Activated naive CD4-positive, alpha-beta T cell (primary cell): ENCODE data around the gene TM4SF5.

Experiments used
- DNase-seq, 4 experiments: peaks; one replicate each; lab custom pipeline; 2025; lab: John Stamatoyannopoulos, UW

Gene TM4SF5

DNA sequence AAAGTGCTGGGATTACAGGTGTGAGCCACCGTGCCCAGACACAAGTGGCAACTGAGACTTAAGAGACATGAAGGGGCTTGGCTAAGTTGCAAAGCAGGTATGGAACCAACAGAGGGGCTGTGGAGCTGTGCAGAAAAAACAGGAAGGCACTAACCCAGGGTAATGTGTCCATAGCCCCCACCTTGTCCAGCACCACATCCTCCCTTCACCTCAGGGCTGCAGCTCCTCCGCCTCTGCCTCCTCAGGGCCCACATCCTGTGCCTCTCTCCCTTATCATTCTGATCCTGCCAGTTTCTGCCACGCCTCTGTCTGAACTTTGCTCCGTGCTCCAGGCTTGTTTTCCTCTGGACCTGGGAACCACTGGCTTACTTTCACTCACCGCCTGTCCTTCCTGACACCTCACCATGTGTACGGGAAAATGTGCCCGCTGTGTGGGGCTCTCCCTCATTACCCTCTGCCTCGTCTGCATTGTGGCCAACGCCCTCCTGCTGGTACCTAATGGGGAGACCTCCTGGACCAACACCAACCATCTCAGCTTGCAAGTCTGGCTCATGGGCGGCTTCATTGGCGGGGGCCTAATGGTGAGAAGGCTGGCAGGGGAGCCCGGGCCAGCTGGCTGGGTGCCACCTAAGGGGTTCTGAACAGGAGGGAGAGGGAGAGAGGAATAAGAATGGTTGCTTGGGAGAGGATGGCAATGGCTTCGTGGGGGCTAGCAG lies at the start of gene TM4SF5:
Gene TM4SF5, plus strand, starts transcription at position 368 of the 716 bp plus-strand sequence. Its CDS starts 37 bp downstream, at position 405.
- DNase-seq: no peak

- DNase-seq: no peak
Measured at GRCh38 chr17:4722678-4723240, 48.9 kb upstream of the TM4SF5 start.

DNA sequence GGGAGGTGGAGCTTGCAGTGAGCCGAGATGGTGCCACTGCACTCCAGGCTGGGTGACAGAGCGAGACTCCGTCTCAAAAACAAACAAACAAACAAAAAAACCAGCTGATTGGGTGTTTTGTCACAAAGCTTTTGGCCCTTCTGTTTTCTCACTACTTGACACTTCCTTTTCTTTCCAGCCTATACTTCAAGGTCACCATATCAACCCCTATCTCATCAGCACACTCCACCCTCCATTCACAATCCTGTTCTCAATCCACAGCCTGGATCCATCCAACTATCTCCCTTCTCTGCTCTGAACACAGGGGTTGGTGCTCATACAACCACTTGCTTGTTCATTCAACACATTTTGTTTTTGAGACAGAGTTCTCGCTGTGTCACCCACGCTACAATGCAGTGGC lies 47.0 kb upstream of the TM4SF5 start:
- no peak for DNase-seq

- no peak for DNase-seq
Measured at GRCh38 chr17:4725646-4726310, 45.9 kb upstream of the TM4SF5 start.

DNA sequence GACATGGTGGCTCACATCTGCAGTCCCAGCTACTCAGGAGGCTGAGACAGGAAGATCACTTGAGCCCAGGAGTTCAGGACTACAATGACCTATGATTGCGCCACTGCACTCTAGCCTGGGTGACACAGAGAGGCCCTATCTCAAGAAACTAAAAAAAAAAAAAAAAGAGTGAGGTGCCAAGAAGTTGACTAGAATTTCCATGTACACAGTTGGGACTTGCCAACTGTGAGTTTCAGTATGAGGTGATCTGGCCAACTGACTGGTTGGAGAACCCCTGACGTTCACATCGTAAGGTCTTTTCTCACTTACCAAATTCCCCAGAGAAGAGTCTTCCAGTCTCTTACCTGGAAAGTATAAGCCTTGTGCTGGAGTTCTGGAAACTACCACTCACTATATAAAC lies 43.6 kb upstream of the TM4SF5 start:
- no peak for DNase-seq

DNA sequence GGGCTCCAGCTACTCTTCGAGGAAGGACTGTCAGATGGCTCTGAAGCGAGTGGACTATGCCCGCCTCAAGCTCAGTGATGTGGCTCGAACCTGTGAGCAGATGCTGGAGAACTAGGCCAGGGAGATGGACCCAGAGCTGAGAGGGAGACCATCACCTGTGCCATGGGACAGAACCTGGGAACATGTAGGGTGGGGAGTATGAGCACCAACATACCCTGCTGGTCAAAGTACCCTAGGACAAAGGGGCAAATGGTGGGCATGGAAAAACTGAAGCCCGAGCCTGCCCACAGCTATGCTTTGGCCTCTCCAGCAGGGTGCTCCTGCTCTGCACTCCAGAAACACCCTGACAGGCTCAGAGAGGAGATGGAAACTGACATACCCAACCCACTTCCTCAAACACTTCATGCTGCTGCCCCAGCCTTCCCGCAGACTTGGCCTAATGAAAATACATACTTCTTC lies 38.6 kb upstream of the TM4SF5 start:
- DNase-seq: no peak

- DNase-seq: no peak
Measured at GRCh38 chr17:4734857-4735475, 36.7 kb upstream of the TM4SF5 start.

- no peak for DNase-seq
Measured at GRCh38 chr17:4735876-4736651, 35.6 kb upstream of the TM4SF5 start.

- no peak for DNase-seq
Measured at GRCh38 chr17:4738136-4739121, 33.3 kb upstream of the TM4SF5 start.

DNA sequence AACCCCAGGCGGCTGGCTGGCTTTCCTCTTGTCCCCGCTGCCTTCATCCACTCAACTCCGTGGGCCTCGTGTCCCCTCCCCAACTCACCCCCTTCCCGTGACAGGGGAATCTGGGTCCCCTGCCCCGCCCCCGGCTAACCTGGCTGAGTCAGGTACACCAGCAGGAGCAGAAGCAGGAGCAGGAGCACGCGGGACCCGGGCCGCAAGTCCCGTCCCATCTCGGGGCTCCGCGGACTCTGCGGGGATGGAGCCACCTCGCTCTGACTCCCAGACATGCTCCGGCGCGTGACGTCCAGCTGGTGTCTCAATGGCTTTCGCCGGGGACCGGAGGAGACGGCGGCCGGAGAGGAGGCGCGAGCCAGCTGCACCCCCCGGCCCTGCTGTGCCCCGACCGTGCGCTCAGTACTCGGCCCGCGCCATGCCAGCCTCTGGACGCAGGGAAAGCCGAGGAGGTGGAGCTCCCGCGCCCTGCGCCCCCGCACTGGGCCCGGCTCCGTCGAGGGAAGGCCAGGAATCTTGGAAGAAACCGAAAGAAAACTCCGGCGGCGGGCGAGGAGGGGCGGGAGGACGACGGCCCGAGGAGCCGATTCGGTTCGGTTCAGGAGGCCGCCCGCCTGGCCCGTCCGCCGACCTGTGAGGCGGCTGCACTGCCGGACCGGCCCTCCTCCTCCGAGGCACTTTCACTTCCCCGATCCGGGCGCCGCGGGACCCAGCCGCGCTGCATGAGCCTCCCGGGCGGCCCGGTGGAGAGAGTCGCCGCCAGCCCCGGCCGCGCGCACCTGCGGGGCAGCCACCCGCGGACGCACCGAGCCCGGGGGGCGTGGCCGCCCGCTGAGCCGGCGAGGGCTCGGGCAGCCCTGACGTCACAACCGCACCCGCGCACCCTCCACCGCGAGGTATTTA lies 32.3 kb upstream of the TM4SF5 start, which contains the start of the genes CXCL16 and ZMYND15:
Gene CXCL16, minus strand, starts transcription at position 807 of the 903 bp plus-strand sequence. Its CDS starts 589 bp downstream, at position 218.
Gene ZMYND15, plus strand, starts transcription at position 712 of the 903 bp plus-strand sequence. CDS start 716 bp downstream, outside the sequence.
- peak in 1 of 4 experiments; percentile 45 for DNase-seq

- DNase-seq: no peak
Measured at GRCh38 chr17:4740025-4740351, 31.7 kb upstream of the TM4SF5 start.

DNA sequence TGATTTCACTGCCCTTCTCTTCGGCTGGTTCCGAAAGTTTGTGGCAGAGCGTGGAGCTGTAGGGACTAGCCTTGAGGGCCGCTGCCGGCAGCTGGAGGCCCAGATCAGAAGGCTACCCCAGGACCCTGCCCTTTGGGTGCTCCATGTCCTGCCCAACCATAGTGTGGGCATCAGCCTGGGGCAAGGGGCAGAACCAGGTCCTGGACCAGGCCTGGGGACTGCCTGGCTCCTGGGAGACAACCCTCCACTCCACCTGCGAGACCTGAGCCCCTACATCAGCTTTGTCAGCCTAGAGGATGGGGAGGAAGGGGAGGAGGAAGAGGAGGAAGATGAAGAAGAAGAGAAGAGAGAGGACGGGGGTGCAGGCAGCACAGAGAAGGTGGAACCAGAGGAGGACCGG lies 31.1 kb upstream of the TM4SF5 start:
- DNase-seq: no peak

DNA sequence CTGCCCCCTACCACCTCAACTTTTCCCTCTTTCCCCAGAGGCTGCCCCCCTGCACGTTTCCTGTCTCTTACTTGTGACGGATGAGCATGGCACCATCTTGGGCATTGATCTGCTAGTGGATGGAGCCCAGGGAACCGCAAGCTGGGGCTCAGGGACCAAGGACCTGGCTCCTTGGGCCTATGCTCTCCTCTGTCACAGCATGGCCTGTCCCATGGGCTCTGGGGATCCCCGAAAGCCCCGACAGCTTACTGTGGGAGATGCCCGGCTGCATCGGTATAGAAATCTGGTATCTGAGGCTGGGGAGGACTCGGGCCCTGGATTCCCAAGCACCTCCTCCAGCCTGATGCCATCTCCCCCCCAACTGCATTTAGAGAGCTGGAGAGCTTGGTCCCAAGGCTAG lies 30.1 kb upstream of the TM4SF5 start:
- DNase-seq: no peak

- no peak for DNase-seq
Measured at GRCh38 chr17:4742133-4742532, 29.6 kb upstream of the TM4SF5 start.

DNA sequence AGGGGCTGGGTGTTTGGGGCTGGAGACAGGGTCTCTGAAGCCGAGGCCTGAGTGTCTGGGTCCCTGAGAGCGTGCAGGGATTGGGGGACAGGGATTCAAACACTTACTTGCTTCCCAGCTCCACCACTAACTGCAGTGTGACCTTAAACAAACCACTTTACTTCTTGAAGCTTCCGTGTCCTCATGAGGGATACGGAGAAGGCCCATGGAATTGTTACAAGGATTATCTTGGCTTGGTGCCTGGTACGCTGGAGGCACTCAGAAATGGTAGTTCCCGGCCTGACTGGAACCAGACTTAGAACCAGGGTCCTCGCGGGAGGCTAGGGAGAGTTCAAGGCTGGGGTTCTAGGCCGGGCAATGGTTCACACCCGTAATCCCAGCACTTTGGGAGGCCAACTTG lies 29.1 kb upstream of the TM4SF5 start:
- DNase-seq: no peak

- no peak for DNase-seq
Measured at GRCh38 chr17:4743216-4743615, 28.5 kb upstream of the TM4SF5 start.

DNA sequence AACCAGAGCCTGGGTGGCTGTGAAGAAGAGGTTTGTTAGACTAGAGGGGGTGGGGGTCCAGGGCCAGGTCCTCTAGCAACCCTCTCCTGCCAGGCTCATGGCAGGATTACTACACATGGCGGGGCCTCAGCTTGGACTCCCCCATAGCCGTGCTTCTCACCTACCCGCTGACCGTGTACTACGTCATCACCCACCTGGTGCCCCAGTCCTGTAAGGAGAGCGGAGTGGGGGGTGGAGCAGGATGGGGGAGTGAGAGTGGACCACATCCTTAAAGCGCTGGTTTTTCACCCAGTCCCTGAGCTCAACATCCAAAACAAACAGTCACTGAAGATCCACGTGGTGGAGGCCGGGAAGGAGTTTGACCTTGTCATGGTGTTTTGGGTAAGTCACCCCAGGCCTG lies 27.8 kb upstream of the TM4SF5 start:
- no peak for DNase-seq

DNA sequence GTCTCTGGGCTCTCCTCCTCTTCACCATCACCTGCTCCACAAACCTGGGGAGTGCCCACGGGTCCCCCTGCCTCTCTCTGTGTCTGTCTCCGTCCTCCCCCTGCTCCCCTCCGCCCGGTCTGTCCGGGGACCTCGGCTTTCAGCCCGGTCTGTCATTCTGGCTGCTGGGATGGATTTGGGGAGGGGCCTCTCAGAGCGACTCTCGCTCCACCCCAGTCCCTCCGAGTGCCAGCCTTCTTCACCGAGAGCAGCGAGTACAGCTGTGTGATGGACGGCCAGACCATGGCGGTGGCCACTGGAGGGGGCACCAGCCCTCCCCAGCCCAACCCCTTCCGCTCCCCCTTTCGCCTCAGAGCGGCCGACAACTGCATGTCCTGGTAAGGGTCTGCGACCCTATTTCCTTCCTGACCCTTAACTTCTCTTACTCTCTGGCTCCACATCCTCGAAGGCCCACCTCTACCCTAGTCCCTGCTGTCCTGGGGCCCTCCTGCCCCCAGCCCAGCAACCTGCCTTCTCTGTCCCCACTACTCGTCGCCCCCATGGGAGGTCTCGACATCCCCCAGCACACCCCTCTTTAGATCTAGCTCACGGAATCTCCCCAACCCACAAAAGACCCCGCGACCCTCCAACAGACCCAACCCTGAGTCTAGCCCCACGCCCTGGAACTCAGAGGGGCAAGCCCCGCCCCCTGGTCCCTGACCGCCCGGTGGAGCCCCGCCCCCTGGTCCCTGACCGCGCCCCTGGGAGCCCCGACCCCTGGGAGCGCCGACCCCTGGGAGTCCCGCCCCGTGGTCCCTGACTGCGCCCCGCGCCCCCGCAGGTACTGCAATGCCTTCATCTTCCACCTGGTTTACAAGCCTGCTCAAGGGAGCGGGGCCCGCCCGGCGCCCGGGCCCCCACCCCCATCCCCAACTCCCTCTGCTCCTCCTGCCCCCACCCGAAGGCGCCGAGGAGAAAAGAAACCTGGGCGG lies 26.4 kb upstream of the TM4SF5 start:
- no peak for DNase-seq
